Stimulated activated effector memory CD8-positive, alpha-beta T cell treated with anti-CD3 and anti-CD28 coated beads, Interleukin-12 subunit alpha, Interleukin-12 subunit beta, amount 100 ng/mL, for 72 hours (primary cell): ENCODE measurements around the gene ITSN1.
A peak's percentile ranks its signal among the peaks of the same experiment; 100 is the strongest.
"Not testable (repeated sequence)": the region's sequence is repeated elsewhere in the genome, so short reads cannot be mapped to it uniquely, and the experiment has no call there.

Source experiments
- ATAC-seq: fragments of 150-1000 bp; cut with Tn5 transposase; 2 replicates; pipeline ENCODE4 v1.10.0; 2021
- DNase-seq, 2 donors: peaks; one replicate each; pipeline ENCODE4 v3.0.0; 2021 to 2022; ENCODE audit warnings: low spot score in 2 of 2
- H3K27ac Mint-ChIP-seq: one replicate; pipeline ENCODE4 v1.8.0; 2022; ENCODE audit warnings: mild to moderate bottlenecking, mixed read lengths
- H3K36me3 Mint-ChIP-seq: one replicate; pipeline ENCODE4 v1.8.0; 2022; ENCODE audit warnings: mild to moderate bottlenecking, mixed read lengths
- H3K4me1 Mint-ChIP-seq: one replicate; pipeline ENCODE4 v1.8.0; 2022; ENCODE audit warnings: mixed read lengths
- H3K4me3 Mint-ChIP-seq: one replicate; pipeline ENCODE4 v1.8.0; 2022; ENCODE audit warnings: mild to moderate bottlenecking, mixed read lengths
- H3K9me3 Mint-ChIP-seq: one replicate; pipeline ENCODE4 v1.8.0; 2022; ENCODE audit warnings: mixed read lengths

The ITSN1 gene

GRCh38 chr21:33642027-33642895 is at the start of gene ITSN1:
Gene ITSN1, plus strand, starts transcription at chr21:33642501. Its CDS starts 76,328 bp downstream, at chr21:33718829.
- Mint-ChIP-seq H3K36me3 (peaks cover 10% of the 10 kb centered on the region), H3K9me3 (no peaks in the 10 kb centered on the region), H3K27ac (peak within 1 kb of the TSS; percentile 90), H3K4me3 (peak within 1 kb of the TSS; percentile 73), H3K4me1 (peaks cover 17% of the 10 kb centered on the region)
- ATAC-seq (peak; percentile 93), DNase-seq (peak; percentile 95 to 99)

GRCh38 chr21:33598051-33598450 is 44.2 kb upstream of the ITSN1 start:
- Mint-ChIP-seq H3K4me3 (no peak overlapping the region), H3K36me3 (peaks cover 88% of the 10 kb centered on the region), H3K4me1 (no peaks in the 10 kb centered on the region), H3K27ac (no peak overlapping the region), H3K9me3 (no peaks in the 10 kb centered on the region)
- no peak for DNase-seq
- ATAC-seq, result no peak

GRCh38 chr21:33608559-33608958 is 33.7 kb upstream of the ITSN1 start:
- H3K9me3 Mint-ChIP-seq, result no peaks in the 10 kb centered on the region
- DNase-seq, result no peak
- H3K36me3 Mint-ChIP-seq, result peaks cover 55% of the 10 kb centered on the region
- peak overlapping the region; percentile 46 for H3K27ac Mint-ChIP-seq
- no peaks in the 10 kb centered on the region for H3K4me1 Mint-ChIP-seq
- no peak for ATAC-seq
- H3K4me3 Mint-ChIP-seq, result no peak overlapping the region

GRCh38 chr21:33611006-33611744 is 31.1 kb upstream of the ITSN1 start:
- Mint-ChIP-seq H3K27ac (no peak overlapping the region), H3K36me3 (peaks cover 67% of the 10 kb centered on the region)
- ATAC-seq, result no peak

GRCh38 chr21:33617565-33617964 is 24.7 kb upstream of the ITSN1 start:
- not testable (repeated sequence) for H3K4me3 Mint-ChIP-seq, H3K27ac Mint-ChIP-seq, H3K4me1 Mint-ChIP-seq, H3K9me3 Mint-ChIP-seq, ATAC-seq, DNase-seq
- peaks cover 67% of the 10 kb centered on the region for H3K36me3 Mint-ChIP-seq

More at GRCh38 chr21:33611006-33611744, 31.1 kb upstream of the ITSN1 start:
- no peaks in the 10 kb centered on the region for H3K4me1 Mint-ChIP-seq
- H3K4me3 Mint-ChIP-seq, result no peak overlapping the region
- no peaks in the 10 kb centered on the region for H3K9me3 Mint-ChIP-seq
- DNase-seq, result no peak

- Mint-ChIP-seq H3K4me3 (no peak overlapping the region), H3K4me1 (no peaks in the 10 kb centered on the region), H3K9me3 (no peaks in the 10 kb centered on the region), H3K36me3 (peaks cover 67% of the 10 kb centered on the region), H3K27ac (no peak overlapping the region)
- DNase-seq (no peak), ATAC-seq (no peak)
These were observed 23.9 kb upstream of the ITSN1 start for GRCh38 chr21:33618407-33618806.

GRCh38 chr21:33619726-33620125 is 22.6 kb upstream of the ITSN1 start:
- no peak overlapping the region for H3K27ac Mint-ChIP-seq
- H3K36me3 Mint-ChIP-seq, result peaks cover 65% of the 10 kb centered on the region
- no peaks in the 10 kb centered on the region for H3K9me3 Mint-ChIP-seq
- DNase-seq (no peak), ATAC-seq (no peak)
- no peak overlapping the region for H3K4me3 Mint-ChIP-seq
- no peaks in the 10 kb centered on the region for H3K4me1 Mint-ChIP-seq

- no peak overlapping the region for H3K4me3 Mint-ChIP-seq
- DNase-seq (no peak), ATAC-seq (no peak)
- H3K4me1 Mint-ChIP-seq, result no peaks in the 10 kb centered on the region
- H3K36me3 Mint-ChIP-seq, result peaks cover 55% of the 10 kb centered on the region
- no peak overlapping the region for H3K27ac Mint-ChIP-seq
- no peaks in the 10 kb centered on the region for H3K9me3 Mint-ChIP-seq
These were observed 20.0 kb upstream of the ITSN1 start for GRCh38 chr21:33622253-33622652.

- peaks cover 73% of the 10 kb centered on the region for H3K36me3 Mint-ChIP-seq
- H3K27ac Mint-ChIP-seq, ATAC-seq, H3K4me1 Mint-ChIP-seq, DNase-seq, H3K9me3 Mint-ChIP-seq, H3K4me3 Mint-ChIP-seq: not testable (repeated sequence)
These were observed 16.1 kb upstream of the ITSN1 start for GRCh38 chr21:33626151-33626550.

GRCh38 chr21:33634254-33634653 is 8.0 kb upstream of the ITSN1 start:
- DNase-seq, result no peak
- no peak for ATAC-seq
- no peaks in the 10 kb centered on the region for H3K9me3 Mint-ChIP-seq
- H3K27ac Mint-ChIP-seq, result no peak overlapping the region
- peaks cover 13% of the 10 kb centered on the region for H3K4me1 Mint-ChIP-seq
- H3K4me3 Mint-ChIP-seq, result no peak overlapping the region
- peaks cover 26% of the 10 kb centered on the region for H3K36me3 Mint-ChIP-seq

GRCh38 chr21:33640697-33641351 is 1.5 kb upstream of the ITSN1 start:
- Mint-ChIP-seq H3K4me3 (peak overlapping the region; percentile 73), H3K36me3 (peaks cover 10% of the 10 kb centered on the region), H3K9me3 (no peaks in the 10 kb centered on the region), H3K4me1 (peaks cover 23% of the 10 kb centered on the region), H3K27ac (peak overlapping the region; percentile 90)
- DNase-seq (no peak), ATAC-seq (no peak)

- DNase-seq, result peak; percentile 97 to 100
- Mint-ChIP-seq H3K36me3 (peaks cover 10% of the 10 kb centered on the region), H3K27ac (peak within 1 kb of the TSS; percentile 90), H3K4me3 (peak within 1 kb of the TSS; percentile 73), H3K9me3 (no peaks in the 10 kb centered on the region), H3K4me1 (peaks cover 23% of the 10 kb centered on the region)
- ATAC-seq, result peak; percentile 89
These were observed 812 bp upstream of the ITSN1 start, which contains the start of gene CRYZL1 for GRCh38 chr21:33641352-33642026. Gene CRYZL1, minus strand, starts transcription at chr21:33641741. Its CDS starts 10,190 bp downstream, at chr21:33631551.

- Mint-ChIP-seq H3K9me3 (no peaks in the 10 kb centered on the region), H3K4me1 (peaks cover 17% of the 10 kb centered on the region), H3K36me3 (peaks cover 10% of the 10 kb centered on the region), H3K4me3 (peak overlapping the region; percentile 73), H3K27ac (peak overlapping the region; percentile 70)
- ATAC-seq, result no peak
- peak; percentile 25 to 58 for DNase-seq
These were observed 776 bp downstream of the ITSN1 start for GRCh38 chr21:33642896-33643657.

GRCh38 chr21:33643658-33644311 is 1.5 kb downstream of the ITSN1 start:
- peaks cover 10% of the 10 kb centered on the region for H3K36me3 Mint-ChIP-seq

More at GRCh38 chr21:33643658-33644311, 1.5 kb downstream of the ITSN1 start:
- H3K4me1 Mint-ChIP-seq, result peaks cover 17% of the 10 kb centered on the region
- no peak for ATAC-seq
- no peak for DNase-seq
- H3K4me3 Mint-ChIP-seq, result peak overlapping the region; percentile 73
- H3K9me3 Mint-ChIP-seq, result no peaks in the 10 kb centered on the region
- H3K27ac Mint-ChIP-seq, result peak overlapping the region; percentile 70
